ENCODE results near the gene METAP1D.
"Not testable (repeated sequence)": the region's sequence is repeated elsewhere in the genome, so short reads cannot be mapped to it uniquely, and the experiment has no call there.

Gene METAP1D

GRCh38 chr2:172049567-172050120 is 49.9 kb downstream of the METAP1D start:
- no peak for DNase-seq

GRCh38 chr2:172050479-172051125 is 50.8 kb downstream of the METAP1D start:
- DNase-seq = no peak

GRCh38 chr2:172052000-172052983 is 52.5 kb downstream of the METAP1D start:
- DNase-seq = no peak

- no peak for DNase-seq
Measured at GRCh38 chr2:172053486-172053885, 53.7 kb downstream of the METAP1D start.

GRCh38 chr2:172056293-172056692 is 56.5 kb downstream of the METAP1D start:
- DNase-seq = no peak

- no peak for DNase-seq
Measured at GRCh38 chr2:172058660-172059059, 58.9 kb downstream of the METAP1D start.

GRCh38 chr2:172060118-172060517 is 60.4 kb downstream of the METAP1D start:
- DNase-seq = not testable (repeated sequence)

- DNase-seq = no peak
Measured at GRCh38 chr2:172062402-172063004, 62.8 kb downstream of the METAP1D start.

- no peak for DNase-seq
Measured at GRCh38 chr2:172063446-172063845, 63.7 kb downstream of the METAP1D start.

- no peak for DNase-seq
Measured at GRCh38 chr2:172065111-172065510, 65.4 kb downstream of the METAP1D start.

- DNase-seq = no peak
Measured at GRCh38 chr2:172066394-172066886, 66.7 kb downstream of the METAP1D start.

- not testable (repeated sequence) for DNase-seq
Measured at GRCh38 chr2:172067905-172068304, 68.2 kb downstream of the METAP1D start.

GRCh38 chr2:172070936-172071335 is 71.2 kb downstream of the METAP1D start:
- no peak for DNase-seq

- no peak for DNase-seq
Measured at GRCh38 chr2:172072303-172072702, 72.5 kb downstream of the METAP1D start.

- no peak for DNase-seq
Measured at GRCh38 chr2:172072706-172073105, 73.0 kb downstream of the METAP1D start.

- no peak for DNase-seq
Measured at GRCh38 chr2:172073518-172073917, 73.8 kb downstream of the METAP1D start.

- no peak for DNase-seq
Measured at GRCh38 chr2:172074254-172074653, 74.5 kb downstream of the METAP1D start.

- DNase-seq = no peak
Measured at GRCh38 chr2:172079416-172079815, 79.7 kb downstream of the METAP1D start.

- no peak for DNase-seq
Measured at GRCh38 chr2:172079838-172080640, 80.3 kb downstream of the METAP1D start.

GRCh38 chr2:172080641-172081220 is 81.0 kb downstream of the METAP1D start:
- no peak for DNase-seq

GRCh38 chr2:172081221-172082022 is 81.7 kb downstream of the METAP1D start:
- DNase-seq = no peak
